Coronary artery (tissue), 2 donors: ENCODE measurements around the gene CHST12.
A peak's percentile ranks its signal among the peaks of the same experiment; 100 is the strongest.

Experiments
- DNase-seq: peaks from one replicate; pipeline ENCODE4 v3.0.0-alpha.2; 2017; ENCODE audit warnings: low spot score
- H3K27ac ChIP-seq, 2 donors: fragments of 200-600 bp; sonication (generic); one replicate each; pipeline ENCODE4 v1.5.1; 2016 to 2019
- H3K4me3 ChIP-seq: fragments of 200-600 bp; sonication (generic); 2 replicates; pipeline ENCODE4 v1.5.1; 2016; ENCODE audit warnings: mild to moderate bottlenecking, moderate library complexity
- CTCF ChIP-seq: fragments of 200-600 bp; sonication (generic); IDR thresholded peaks from one replicate; pipeline ENCODE4 v1.5.1; 2019; ENCODE audit warnings: antibody characterized with exemption

CHST12 gene

GRCh38 chr7:2394566-2395082 is 8.8 kb upstream of the CHST12 start:
- no peak for TF ChIP-seq CTCF
- Histone ChIP-seq H3K27ac (no peak overlapping the region), H3K4me3 (no peak overlapping the region)
- no peak for DNase-seq

GRCh38 chr7:2398506-2398905 is 4.9 kb upstream of the CHST12 start:
- no peak for TF ChIP-seq CTCF
- H3K27ac ChIP-seq: no peak overlapping the region

GRCh38 chr7:2399848-2400587 is 3.4 kb upstream of the CHST12 start:
- TF ChIP-seq CTCF: no peak
- no peak for DNase-seq
- H3K4me3 ChIP-seq: no peak overlapping the region
- H3K27ac ChIP-seq: peak overlapping the region; percentile 54 to 70

More at GRCh38 chr7:2398506-2398905, 4.9 kb upstream of the CHST12 start:
- DNase-seq: no peak
- H3K4me3 ChIP-seq: no peak overlapping the region

GRCh38 chr7:2402687-2403013 is 761 bp upstream of the CHST12 start:
- H3K27ac ChIP-seq: peak overlapping the region in 1 of 2 donors; percentile 74
- no peak for TF ChIP-seq CTCF
- H3K4me3 ChIP-seq: peak overlapping the region; percentile 76
- DNase-seq: no peak

GRCh38 chr7:2403718-2404648 is 572 bp downstream of the CHST12 start:
- H3K4me3 ChIP-seq: peak overlapping the region; percentile 76
- no peak for DNase-seq
- H3K27ac ChIP-seq: peak overlapping the region; percentile 41 to 78
- no peak for TF ChIP-seq CTCF

GRCh38 chr7:2404714-2405119 is 1.3 kb downstream of the CHST12 start:
- Histone ChIP-seq H3K27ac (peak overlapping the region in 1 of 2 donors; percentile 78), H3K4me3 (peak overlapping the region; percentile 76)
- no peak for TF ChIP-seq CTCF
- no peak for DNase-seq
